Measurements from ENCODE around the gene LAMC2.

The LAMC2 gene

GRCh38 chr1:183214021-183214970 is 28.2 kb downstream of the LAMC2 start:
- no peak overlapping the region for H3K27ac ChIP-seq (ENCODE audit: low read length)
- no peak for TF ChIP-seq EZH2phosphoT487 (IDR thresholded peaks at IDR 0.05; ENCODE audit: low read length)

GRCh38 chr1:183215076-183215720 is 29.1 kb downstream of the LAMC2 start:
- Histone ChIP-seq H3K9ac (ENCODE audit: low read length) (no peak overlapping the region), H3K79me2 (ENCODE audit: low read length) (no peaks in the 10 kb centered on the region), H3K9me3 (replicated peaks; ENCODE audit: insufficient read depth, low read length) (no peaks in the 10 kb centered on the region), H3K4me3 (ENCODE audit: low read length) (no peak overlapping the region), H3K27ac (ENCODE audit: low read length) (no peak overlapping the region), H3K9me2 (replicated peaks; ENCODE audit: insufficient read depth, low read length) (no peaks in the 10 kb centered on the region), H3K27me3 (replicated peaks; ENCODE audit: insufficient read depth, low read length) (no peaks in the 10 kb centered on the region), H3F3A (ENCODE audit: insufficient read depth, low read length) (no peaks in the 10 kb centered on the region), H2AFZ (ENCODE audit: low read length) (no peak overlapping the region), H4K20me1 (ENCODE audit: insufficient read depth, low read length) (no peaks in the 10 kb centered on the region), H3K4me2 (ENCODE audit: low read depth, low read length) (no peak overlapping the region), H3K36me3 (replicated peaks; ENCODE audit: insufficient read depth, low read length) (no peaks in the 10 kb centered on the region), H3K4me1 (ENCODE audit: low read length) (peaks cover 10% of the 10 kb centered on the region; the same call in 1 of the 2 replicates)
- TF ChIP-seq EZH2 (optimal IDR thresholded peaks at IDR 0.05; ENCODE audit: low read depth, low read length) = no peak
- no peak for TF ChIP-seq EZH2phosphoT487 (IDR thresholded peaks at IDR 0.05; ENCODE audit: low read length)
- TF ChIP-seq, protein P1, sequence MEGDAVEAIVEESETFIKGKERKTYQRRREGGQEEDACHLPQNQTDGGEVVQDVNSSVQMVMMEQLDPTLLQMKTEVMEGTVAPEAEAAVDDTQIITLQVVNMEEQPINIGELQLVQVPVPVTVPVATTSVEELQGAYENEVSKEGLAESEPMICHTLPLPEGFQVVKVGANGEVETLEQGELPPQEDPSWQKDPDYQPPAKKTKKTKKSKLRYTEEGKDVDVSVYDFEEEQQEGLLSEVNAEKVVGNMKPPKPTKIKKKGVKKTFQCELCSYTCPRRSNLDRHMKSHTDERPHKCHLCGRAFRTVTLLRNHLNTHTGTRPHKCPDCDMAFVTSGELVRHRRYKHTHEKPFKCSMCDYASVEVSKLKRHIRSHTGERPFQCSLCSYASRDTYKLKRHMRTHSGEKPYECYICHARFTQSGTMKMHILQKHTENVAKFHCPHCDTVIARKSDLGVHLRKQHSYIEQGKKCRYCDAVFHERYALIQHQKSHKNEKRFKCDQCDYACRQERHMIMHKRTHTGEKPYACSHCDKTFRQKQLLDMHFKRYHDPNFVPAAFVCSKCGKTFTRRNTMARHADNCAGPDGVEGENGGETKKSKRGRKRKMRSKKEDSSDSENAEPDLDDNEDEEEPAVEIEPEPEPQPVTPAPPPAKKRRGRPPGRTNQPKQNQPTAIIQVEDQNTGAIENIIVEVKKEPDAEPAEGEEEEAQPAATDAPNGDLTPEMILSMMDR (IDR thresholded peaks at IDR 0.05; ENCODE audit: low read length) = no peak
- DNase-seq = no peak

More at GRCh38 chr1:183214021-183214970, 28.2 kb downstream of the LAMC2 start:
- no peaks in the 10 kb centered on the region for H4K20me1 ChIP-seq (ENCODE audit: insufficient read depth, low read length)
- no peak overlapping the region for H3K4me2 ChIP-seq (ENCODE audit: low read depth, low read length)
- H3K9ac ChIP-seq (ENCODE audit: low read length) = no peak overlapping the region
- no peak overlapping the region for H3K4me3 ChIP-seq (ENCODE audit: low read length)
- no peaks in the 10 kb centered on the region for H3K9me3 ChIP-seq (replicated peaks; ENCODE audit: insufficient read depth, low read length)
- H2AFZ ChIP-seq (ENCODE audit: low read length) = no peak overlapping the region
- H3K4me1 ChIP-seq (ENCODE audit: low read length) = peaks cover 6% of the 10 kb centered on the region; the same call in 1 of the 2 replicates
- no peaks in the 10 kb centered on the region for H3K36me3 ChIP-seq (replicated peaks; ENCODE audit: insufficient read depth, low read length)
- H3F3A ChIP-seq (ENCODE audit: insufficient read depth, low read length) = no peaks in the 10 kb centered on the region
- no peaks in the 10 kb centered on the region for H3K27me3 ChIP-seq (replicated peaks; ENCODE audit: insufficient read depth, low read length)
- no peaks in the 10 kb centered on the region for H3K79me2 ChIP-seq (ENCODE audit: low read length)
- DNase-seq = no peak
- no peaks in the 10 kb centered on the region for H3K9me2 ChIP-seq (replicated peaks; ENCODE audit: insufficient read depth, low read length)

GRCh38 chr1:183215936-183216335 is 29.9 kb downstream of the LAMC2 start:
- peaks cover 10% of the 10 kb centered on the region; the same call in 1 of the 2 replicates for H3K4me1 ChIP-seq (ENCODE audit: low read length)
- no peaks in the 10 kb centered on the region for H3F3A ChIP-seq (ENCODE audit: insufficient read depth, low read length)
- DNase-seq = no peak
- no peaks in the 10 kb centered on the region for H3K27me3 ChIP-seq (replicated peaks; ENCODE audit: insufficient read depth, low read length)
- no peaks in the 10 kb centered on the region for H3K79me2 ChIP-seq (ENCODE audit: low read length)
- H3K9me2 ChIP-seq (replicated peaks; ENCODE audit: insufficient read depth, low read length) = no peaks in the 10 kb centered on the region
- H3K9me3 ChIP-seq (replicated peaks; ENCODE audit: insufficient read depth, low read length) = no peaks in the 10 kb centered on the region
- no peaks in the 10 kb centered on the region for H3K36me3 ChIP-seq (replicated peaks; ENCODE audit: insufficient read depth, low read length)
- H3K9ac ChIP-seq (ENCODE audit: low read length) = no peak overlapping the region
- no peak overlapping the region for H2AFZ ChIP-seq (ENCODE audit: low read length)
- no peak overlapping the region for H3K4me2 ChIP-seq (ENCODE audit: low read depth, low read length)
- H3K27ac ChIP-seq (ENCODE audit: low read length) = no peak overlapping the region
- H3K4me3 ChIP-seq (ENCODE audit: low read length) = no peak overlapping the region
- TF ChIP-seq, protein P1 (IDR thresholded peaks at IDR 0.05; ENCODE audit: low read length) = no peak
- TF ChIP-seq EZH2phosphoT487 (IDR thresholded peaks at IDR 0.05; ENCODE audit: low read length) (no peak), EZH2 (optimal IDR thresholded peaks at IDR 0.05; ENCODE audit: low read depth, low read length) (no peak)
- H4K20me1 ChIP-seq (ENCODE audit: insufficient read depth, low read length) = no peaks in the 10 kb centered on the region

All from MM.1S (cell line).